Ovary (tissue), 10 donors: ENCODE results near the gene TOP2B. TPM values are rescaled to one million over a fixed set of nuclear protein-coding genes. Genes with fewer than 3 reads are reported as not detected.
A peak's percentile ranks its signal among the peaks of the same experiment; 100 is the strongest.

Source experiments
- DNase-seq, 5 donors: peaks; one replicate each; pipeline ENCODE4 v3.0.0-alpha.2; 2019 to 2020
- H3K27ac ChIP-seq, 2 donors: fragments of 200-600 bp; one replicate each; pipeline versions ENCODE4 v1.5.1 to v1.8.0; 2019 to 2022
- H3K27me3 ChIP-seq: fragments of 200-600 bp; one replicate; pipeline ENCODE4 v1.8.0; 2022
- H3K36me3 ChIP-seq: fragments of 200-600 bp; sonication (generic); one replicate; pipeline ENCODE4 v1.5.1; 2019
- H3K4me1 ChIP-seq: one replicate; pipeline ENCODE4 v1.8.1; 2013; ENCODE audit warnings: mild to moderate bottlenecking, moderate library complexity; ENCODE audit not compliant: insufficient read depth
- H3K4me3 ChIP-seq: fragments of 200-600 bp; sonication (generic); one replicate; pipeline ENCODE4 v1.5.1; 2017
- H3K9me3 ChIP-seq, 2 donors: fragments of 200-600 bp in 1 of 2; sonication (generic) in 1 of 2; one replicate each; pipeline versions ENCODE4 v1.5.1 to v1.8.1; 2013 to 2019; ENCODE audit warnings: mild to moderate bottlenecking in 1 of 2, moderate library complexity in 1 of 2
- EP300 ChIP-seq: sonication (generic); formaldehyde crosslinking; IDR thresholded peaks from one replicate; pipeline ENCODE4 v1.6.1; 2017; ENCODE audit warnings: antibody characterized with exemption
- POLR2A ChIP-seq: fragments of 450-650 bp; IDR thresholded peaks from one replicate; pipeline ENCODE4 v1.6.1; 2017; ENCODE audit warnings: antibody characterized with exemption, mild to moderate bottlenecking, moderate library complexity
- WGBS, 3 donors: extraction: QIAGEN DNeasy Blood & Tissue Kit in 1 of 3; methylation state at CpG; one replicate each; pipeline versions ENCODE4 v1.1.5 to v1.1.7; 2013 to 2017; 5-methylcytosine and 5-hydroxymethylcytosine counted together
- intact Hi-C, 4 donors: fragments of 100-400 bp; cut with DNase I; formaldehyde crosslinking; loops; one replicate each; pipeline versions ENCODE4 v1.11.0 to v1.15.1; 2022 to 2023
- long read RNA-seq, 3 donors: library from polyadenylated mRNA in 2 of 3; unstranded in 2 of 3; transcript quantifications; one replicate each; pipeline ENCODE4 v2.0.0 and lab custom pipeline, GENCODE V29; 2021 to 2026
- polyA plus RNA-seq, 2 donors: library from polyadenylated mRNA; stranded (reverse); fragments of 200-250 nt in 1 of 2; fragments of 350-450 nt in 1 of 2; fragmentation: Illumina TruSeq in 1 of 2; extraction: RNeasy Lipid Tissue Mini Kit (QIAGEN cat#74804) in 1 of 2; gene quantifications; one replicate each; pipeline ENCODE4 v1.2.3, GENCODE V29; 2013 to 2014
- total RNA-seq, 7 donors: library from RNA; depleted of rRNA in 2 of 7; stranded (reverse); fragments of >200 nt in 2 of 7; fragmentation: NEBNext Ultra II Directional in 3 of 7; extraction: Animal tissue kit (Norgen Biotek cat#: 25700) in 3 of 7; gene quantifications; one replicate each; pipeline versions ENCODE4 v1.1.0 to v1.2.4, GENCODE V29; 2016 to 2023
- TF ChIP-seq, protein P1 (sequence below), 3 donors: fragments of 450-650 bp in 2 of 3; fragments of 200-600 bp in 1 of 3; IDR thresholded peaks; one replicate each; pipeline versions ENCODE4 v1.5.1 to v1.8.0; 2016 to 2022; ENCODE audit warnings: antibody characterized with exemption in 3 of 3, mild to moderate bottlenecking in 1 of 3
- donor health status: DM: no; HTN: no; CAD: no; lungs with moderate emphysema.
- donor health status: DM: no; HTN: no; CAD: no.
- donor health status: Bipolar disorder and iron deficiency.
- donor health status: DM: yes; HTN: yes; CAD: no.
- donor health status: DM: no; HTN: no; CAD: no.
- donor health status: DM: yes; HTN: yes; CAD: no.

TOP2B gene, protein sequence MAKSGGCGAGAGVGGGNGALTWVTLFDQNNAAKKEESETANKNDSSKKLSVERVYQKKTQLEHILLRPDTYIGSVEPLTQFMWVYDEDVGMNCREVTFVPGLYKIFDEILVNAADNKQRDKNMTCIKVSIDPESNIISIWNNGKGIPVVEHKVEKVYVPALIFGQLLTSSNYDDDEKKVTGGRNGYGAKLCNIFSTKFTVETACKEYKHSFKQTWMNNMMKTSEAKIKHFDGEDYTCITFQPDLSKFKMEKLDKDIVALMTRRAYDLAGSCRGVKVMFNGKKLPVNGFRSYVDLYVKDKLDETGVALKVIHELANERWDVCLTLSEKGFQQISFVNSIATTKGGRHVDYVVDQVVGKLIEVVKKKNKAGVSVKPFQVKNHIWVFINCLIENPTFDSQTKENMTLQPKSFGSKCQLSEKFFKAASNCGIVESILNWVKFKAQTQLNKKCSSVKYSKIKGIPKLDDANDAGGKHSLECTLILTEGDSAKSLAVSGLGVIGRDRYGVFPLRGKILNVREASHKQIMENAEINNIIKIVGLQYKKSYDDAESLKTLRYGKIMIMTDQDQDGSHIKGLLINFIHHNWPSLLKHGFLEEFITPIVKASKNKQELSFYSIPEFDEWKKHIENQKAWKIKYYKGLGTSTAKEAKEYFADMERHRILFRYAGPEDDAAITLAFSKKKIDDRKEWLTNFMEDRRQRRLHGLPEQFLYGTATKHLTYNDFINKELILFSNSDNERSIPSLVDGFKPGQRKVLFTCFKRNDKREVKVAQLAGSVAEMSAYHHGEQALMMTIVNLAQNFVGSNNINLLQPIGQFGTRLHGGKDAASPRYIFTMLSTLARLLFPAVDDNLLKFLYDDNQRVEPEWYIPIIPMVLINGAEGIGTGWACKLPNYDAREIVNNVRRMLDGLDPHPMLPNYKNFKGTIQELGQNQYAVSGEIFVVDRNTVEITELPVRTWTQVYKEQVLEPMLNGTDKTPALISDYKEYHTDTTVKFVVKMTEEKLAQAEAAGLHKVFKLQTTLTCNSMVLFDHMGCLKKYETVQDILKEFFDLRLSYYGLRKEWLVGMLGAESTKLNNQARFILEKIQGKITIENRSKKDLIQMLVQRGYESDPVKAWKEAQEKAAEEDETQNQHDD (N-terminal part only)
- total RNA-seq (100 to 1,000 TPM in 4 of 7 donors, 10 to 100 TPM in 3; 90.1 to 134 (median 109) TPM), polyA plus RNA-seq (10 to 100 TPM; 65.3 to 73.5 TPM)
- long read RNA-seq, donor 1, partial matches to known transcripts = 38 of 41 reads
- long read RNA-seq, donor 1, other reads (novel, unspliced or antisense) = 3 of 41 reads
- long read RNA-seq, donor 2, full-length matches to known transcripts = 2 of 7 reads
- long read RNA-seq, donor 2, partial matches to known transcripts = 5 of 7 reads
- long read RNA-seq, donor 2, other reads (novel, unspliced or antisense) = 0 of 7 reads
- long read RNA-seq, donor 3, full-length matches to known transcripts = 176 of 234 reads
- long read RNA-seq, donor 3, partial matches to known transcripts = 37 of 234 reads
- long read RNA-seq, donor 3, other reads (novel, unspliced or antisense) = 21 of 234 reads

- WGBS, 3 donors = 0% methylated on average over 33 of the region's 33 CpGs
- intact Hi-C loops = loop anchor here in 2 of 4 donors (10.0 kb wide), 1 partner anchor 120 kb away; the partner anchor contains the start of gene NGLY1 (in 2 of the 2)
- H3K27ac ChIP-seq = peak within 1 kb of the TSS; percentile 98
Observed at GRCh38 chr3:25664812-25665314, at the start of gene TOP2B. TSS of gene TOP2B (minus strand) at chr3:25664907. CDS start at chr3:25664297, 610 bp downstream.

DNA sequence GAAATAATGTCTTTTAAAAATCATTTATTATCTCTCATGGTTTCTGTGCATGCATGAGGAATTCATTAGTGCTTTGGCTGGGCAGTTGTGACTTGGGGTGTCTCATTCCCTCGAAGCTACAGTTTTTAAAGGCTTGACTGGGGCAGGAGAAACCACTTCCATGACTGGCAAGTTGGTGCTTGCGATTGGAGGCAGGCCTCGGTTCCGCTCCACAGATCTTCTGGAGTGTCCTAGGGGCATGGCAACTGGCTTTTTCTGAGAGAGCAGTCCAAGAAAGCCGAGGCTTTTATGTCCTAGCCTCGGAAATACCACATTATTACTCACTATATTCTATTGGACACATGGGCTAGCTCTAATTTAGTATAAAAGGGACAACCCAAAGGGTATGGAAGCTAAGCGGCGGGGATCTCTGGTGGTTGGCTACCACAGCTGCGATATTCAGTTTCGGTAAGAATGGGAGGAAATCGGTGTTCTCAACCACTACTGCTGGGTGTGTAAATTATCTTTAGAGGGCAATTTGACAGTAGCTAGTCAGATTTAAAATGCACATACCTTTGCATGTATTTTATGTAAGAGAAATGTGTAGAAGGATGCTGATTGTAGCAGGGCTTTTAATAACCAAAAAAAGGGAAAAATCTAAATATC lies 48.8 kb upstream of the TOP2B start:
- Histone ChIP-seq H3K27me3 (no peaks in the 10 kb centered on the region), H3K4me3 (no peak overlapping the region), H3K9me3 (no peaks in the 10 kb centered on the region), H3K36me3 (no peaks in the 10 kb centered on the region), H3K4me1 (no peaks in the 10 kb centered on the region), H3K27ac (no peak overlapping the region)
- intact Hi-C loops = no loop called here
- no peak for TF ChIP-seq POLR2A
- TF ChIP-seq, protein P1, sequence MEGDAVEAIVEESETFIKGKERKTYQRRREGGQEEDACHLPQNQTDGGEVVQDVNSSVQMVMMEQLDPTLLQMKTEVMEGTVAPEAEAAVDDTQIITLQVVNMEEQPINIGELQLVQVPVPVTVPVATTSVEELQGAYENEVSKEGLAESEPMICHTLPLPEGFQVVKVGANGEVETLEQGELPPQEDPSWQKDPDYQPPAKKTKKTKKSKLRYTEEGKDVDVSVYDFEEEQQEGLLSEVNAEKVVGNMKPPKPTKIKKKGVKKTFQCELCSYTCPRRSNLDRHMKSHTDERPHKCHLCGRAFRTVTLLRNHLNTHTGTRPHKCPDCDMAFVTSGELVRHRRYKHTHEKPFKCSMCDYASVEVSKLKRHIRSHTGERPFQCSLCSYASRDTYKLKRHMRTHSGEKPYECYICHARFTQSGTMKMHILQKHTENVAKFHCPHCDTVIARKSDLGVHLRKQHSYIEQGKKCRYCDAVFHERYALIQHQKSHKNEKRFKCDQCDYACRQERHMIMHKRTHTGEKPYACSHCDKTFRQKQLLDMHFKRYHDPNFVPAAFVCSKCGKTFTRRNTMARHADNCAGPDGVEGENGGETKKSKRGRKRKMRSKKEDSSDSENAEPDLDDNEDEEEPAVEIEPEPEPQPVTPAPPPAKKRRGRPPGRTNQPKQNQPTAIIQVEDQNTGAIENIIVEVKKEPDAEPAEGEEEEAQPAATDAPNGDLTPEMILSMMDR (IDR thresholded peaks at IDR 0.05) = no peak
- no peak for TF ChIP-seq EP300
- DNase-seq = no peak
- 87 to 90% (median 90%) methylated on average over 11 of the region's 11 CpGs for WGBS, 3 donors

More at GRCh38 chr3:25664812-25665314, at the start of gene TOP2B:
- no peaks in the 10 kb centered on the region for H3K27me3 ChIP-seq
- peak; percentile 95 to 97 (median 96) for DNase-seq
- H3K36me3 ChIP-seq = no peaks in the 10 kb centered on the region
- no peaks in the 10 kb centered on the region for H3K4me1 ChIP-seq
- H3K4me3 ChIP-seq = peak within 1 kb of the TSS; percentile 71
- H3K9me3 ChIP-seq = no peaks in the 10 kb centered on the region
- TF ChIP-seq EP300 (no peak), POLR2A (peak; percentile 85)
- TF ChIP-seq, protein P1 (IDR thresholded peaks at IDR 0.05) = no peak

GRCh38 chr3:25711090-25711489 lies 46.4 kb upstream of the TOP2B start:
- H3K27me3 ChIP-seq = no peaks in the 10 kb centered on the region
- 90 to 94% (median 92%) methylated on average over 2 of the region's 2 CpGs for WGBS, 3 donors
- TF ChIP-seq POLR2A (no peak), EP300 (no peak)
- TF ChIP-seq, protein P1 (IDR thresholded peaks at IDR 0.05) = no peak
- no peaks in the 10 kb centered on the region for H3K36me3 ChIP-seq
- H3K9me3 ChIP-seq = no peaks in the 10 kb centered on the region
- no peak for DNase-seq
- no peaks in the 10 kb centered on the region for H3K4me1 ChIP-seq
- intact Hi-C loops = no loop called here
- H3K27ac ChIP-seq = no peak overlapping the region
- no peak overlapping the region for H3K4me3 ChIP-seq
